HG02870 (cell line): ENCODE measurements around the gene SAMD9L.
"Not testable (repeated sequence)": the region's sequence is repeated elsewhere in the genome, so short reads cannot be mapped to it uniquely, and the experiment has no call there.

Experiments
- ATAC-seq: cut with Tn5 transposase; IDR thresholded peaks from one replicate; pipeline ENCODE4 v1.9.1; 2021; ENCODE audit warnings: mild to moderate bottlenecking, moderate library complexity; ENCODE audit not compliant: unreplicated experiment

SAMD9L gene

DNA sequence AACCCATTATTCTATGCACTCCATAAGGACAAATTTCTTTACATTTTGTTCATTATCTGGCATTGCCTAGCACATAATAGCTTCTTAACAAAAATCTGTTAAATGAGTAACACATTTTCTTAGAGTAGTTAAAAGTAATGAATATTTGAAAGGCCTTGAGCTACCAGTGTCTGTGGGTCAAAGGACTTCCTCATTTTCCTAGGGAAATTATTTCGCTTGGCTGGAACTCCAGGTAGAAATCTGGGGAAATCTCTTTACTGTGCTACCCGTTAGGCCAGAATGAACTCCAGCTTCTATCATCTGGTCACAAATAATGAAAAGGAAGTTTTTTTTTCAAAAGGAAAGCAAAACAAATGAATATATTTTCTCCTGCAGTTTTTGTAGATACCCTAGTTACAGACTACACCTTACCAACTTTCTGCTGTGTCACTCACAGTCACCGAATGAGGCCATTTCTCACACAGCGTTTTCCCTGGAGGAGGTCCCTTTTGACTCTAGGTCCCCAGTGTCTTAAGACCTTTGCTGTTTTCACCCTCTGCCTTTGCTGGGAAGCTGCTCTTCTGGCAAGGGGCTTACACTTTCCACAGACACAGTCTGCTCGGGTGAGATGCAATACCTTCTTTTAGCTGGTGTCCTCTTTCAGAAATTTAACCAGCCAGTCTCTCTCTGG is 1.6 kb downstream of the SAMD9L start:
- ATAC-seq: peak; percentile 26

DNA sequence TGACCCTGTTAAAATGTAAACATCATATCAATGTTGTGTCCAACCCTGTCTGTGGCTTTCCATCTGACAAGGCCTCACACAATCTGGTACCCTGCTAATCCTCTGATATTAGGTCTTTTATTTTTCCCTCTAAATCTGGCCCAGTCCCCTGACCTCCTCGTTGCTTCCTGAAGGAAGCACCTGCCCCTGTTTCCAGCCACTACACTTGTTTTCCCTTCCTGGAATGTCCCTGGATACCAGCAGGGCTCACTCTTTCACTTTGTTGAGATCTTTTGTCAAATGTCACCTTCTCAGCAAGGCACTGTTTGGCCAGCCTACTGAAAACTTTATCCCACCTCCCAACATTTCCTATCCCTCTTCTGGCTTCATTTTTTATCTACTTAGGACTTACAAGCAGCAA is 2.1 kb downstream of the SAMD9L start:
- no peak for ATAC-seq

DNA sequence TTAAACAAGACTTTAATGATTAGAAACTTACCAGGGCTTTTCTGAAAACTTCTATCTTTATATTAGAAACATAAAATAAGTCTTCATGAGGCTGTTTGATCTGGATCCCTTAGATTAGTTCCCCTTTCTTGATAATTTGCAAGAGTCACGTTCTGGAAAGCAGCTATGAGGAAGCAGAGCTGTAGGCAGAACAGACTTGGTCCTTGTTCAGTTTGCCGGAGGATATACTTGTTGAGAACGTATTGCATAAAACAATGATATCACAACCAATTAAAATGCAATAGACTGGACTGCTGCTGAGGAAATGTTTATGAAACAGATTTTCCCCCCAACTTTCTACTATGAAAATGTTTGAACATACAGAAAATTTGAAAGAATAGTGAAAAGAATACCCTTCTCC is 2.8 kb downstream of the SAMD9L start:
- ATAC-seq: no peak

DNA sequence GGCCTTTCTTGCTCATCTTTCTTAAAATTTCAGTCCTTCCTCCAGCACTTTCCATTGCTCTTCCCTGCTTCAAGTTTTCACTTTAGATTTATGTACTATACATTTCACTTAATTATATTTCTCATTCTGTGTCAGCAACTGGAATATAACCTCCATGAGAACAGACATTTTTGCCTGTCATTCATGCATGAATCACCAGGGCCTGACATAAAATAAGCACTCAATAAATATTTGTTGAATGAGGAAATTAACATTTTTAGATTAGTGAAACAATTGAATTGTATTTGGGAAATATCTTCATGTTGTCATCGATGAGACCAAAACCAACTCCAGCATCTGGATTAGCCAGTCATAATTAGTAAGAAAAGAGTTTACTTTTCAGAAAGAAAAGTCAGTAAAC is 6.1 kb downstream of the SAMD9L start:
- ATAC-seq: no peak

DNA sequence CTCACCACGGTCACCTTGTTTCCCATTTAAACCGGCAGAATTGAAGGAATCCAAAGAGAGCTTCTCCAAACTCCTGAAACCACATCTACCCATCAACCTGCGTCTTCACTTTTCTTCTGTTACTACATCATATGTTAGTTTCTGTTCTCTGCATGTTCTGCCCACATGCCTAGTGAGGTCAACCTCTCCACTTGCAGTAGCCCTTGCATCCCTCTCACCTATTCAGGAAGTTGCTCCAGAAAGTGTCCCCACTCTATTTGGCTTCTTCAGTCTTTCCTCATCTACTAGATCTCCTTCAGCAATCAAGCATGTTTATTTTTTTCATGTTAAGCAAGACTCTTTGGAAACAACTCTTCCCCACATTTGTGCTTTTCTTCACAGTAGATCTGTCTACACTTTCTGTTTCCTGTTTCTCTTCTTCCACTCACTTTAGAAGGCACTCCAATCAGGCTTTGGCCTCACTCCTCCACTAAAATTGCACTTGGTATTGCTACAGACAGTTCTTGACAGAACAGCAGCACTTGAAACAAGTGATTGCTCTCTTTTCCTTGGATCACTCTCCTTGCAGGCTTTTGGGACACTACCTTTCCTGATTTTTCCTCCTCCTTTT is 7.5 kb downstream of the SAMD9L start:
- ATAC-seq: no peak

DNA sequence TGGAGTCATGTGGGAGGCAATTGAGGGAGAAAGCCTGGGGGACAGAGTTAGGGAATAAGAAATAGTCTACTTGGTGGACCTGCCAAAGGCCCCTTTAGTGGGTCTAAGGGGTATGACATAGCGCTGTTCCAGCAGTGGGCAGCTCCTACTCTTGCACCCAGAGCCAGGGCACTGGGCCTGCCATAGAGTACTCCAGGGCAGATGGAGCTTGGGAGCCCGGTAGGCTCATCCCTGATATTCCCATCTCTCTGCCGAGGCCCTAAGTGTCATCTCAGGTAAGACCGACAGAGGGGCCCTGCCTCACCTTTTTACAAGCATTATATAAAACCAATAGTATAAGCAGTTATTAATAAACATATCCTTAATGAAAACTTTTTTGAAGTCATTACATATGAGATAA is 9.6 kb downstream of the SAMD9L start:
- ATAC-seq: no peak

DNA sequence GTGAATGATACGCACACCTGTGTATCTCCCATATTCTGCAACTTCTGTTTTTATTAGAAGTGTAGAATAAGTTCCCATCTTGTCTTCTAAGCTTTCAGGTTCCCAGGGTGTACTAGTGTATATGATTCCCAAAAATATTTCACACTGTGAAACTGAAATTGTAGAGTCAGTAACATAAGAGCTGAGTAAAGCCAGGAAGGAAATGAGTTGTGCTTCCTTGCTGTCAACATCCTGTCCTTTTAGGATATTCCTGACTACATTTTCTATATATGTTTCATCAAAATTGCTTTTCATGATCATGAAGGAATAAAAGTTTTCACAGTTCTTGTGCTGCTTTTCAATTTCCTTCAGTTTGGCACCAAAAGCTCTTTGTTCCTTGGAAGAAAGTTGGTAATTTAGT is 15.2 kb downstream of the SAMD9L start:
- no peak for ATAC-seq

DNA sequence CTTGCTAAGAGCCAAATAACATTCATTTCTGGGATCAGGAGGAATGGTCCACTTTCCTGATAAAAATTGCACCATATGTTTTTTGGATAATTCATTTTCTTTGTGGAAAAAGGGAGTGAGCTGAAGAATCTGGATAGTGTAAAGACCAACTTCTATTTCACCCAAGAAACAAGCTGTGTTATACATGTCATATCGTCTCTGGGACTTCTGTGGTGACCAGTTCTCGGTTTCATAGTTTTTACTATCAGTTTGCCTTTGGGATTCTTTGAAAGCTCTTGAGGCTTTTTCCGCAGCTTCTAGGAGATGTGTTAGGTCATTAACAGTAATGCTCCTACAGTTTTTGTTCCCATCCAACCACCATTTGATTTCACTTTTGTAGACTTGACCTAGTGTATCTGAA is 16.0 kb downstream of the SAMD9L start:
- no peak for ATAC-seq

DNA sequence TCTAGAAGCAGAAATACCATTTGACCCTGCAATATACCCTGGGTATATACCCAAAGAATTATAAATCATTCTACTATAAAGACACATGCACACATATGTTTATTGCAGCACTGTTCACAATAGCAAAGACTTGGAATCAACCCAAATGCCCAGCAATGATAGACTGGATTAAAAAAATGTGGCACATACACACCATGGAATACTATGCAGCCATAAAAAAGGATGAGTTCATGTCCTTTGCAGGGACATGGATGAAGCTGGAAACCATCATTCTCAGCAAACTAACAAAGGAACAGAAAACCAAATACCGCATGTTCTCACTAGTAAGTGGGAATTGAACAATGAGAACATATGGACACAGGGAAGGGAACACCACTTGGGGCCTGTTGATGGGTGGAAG is 21.2 kb downstream of the SAMD9L start:
- ATAC-seq: not testable (repeated sequence)

DNA sequence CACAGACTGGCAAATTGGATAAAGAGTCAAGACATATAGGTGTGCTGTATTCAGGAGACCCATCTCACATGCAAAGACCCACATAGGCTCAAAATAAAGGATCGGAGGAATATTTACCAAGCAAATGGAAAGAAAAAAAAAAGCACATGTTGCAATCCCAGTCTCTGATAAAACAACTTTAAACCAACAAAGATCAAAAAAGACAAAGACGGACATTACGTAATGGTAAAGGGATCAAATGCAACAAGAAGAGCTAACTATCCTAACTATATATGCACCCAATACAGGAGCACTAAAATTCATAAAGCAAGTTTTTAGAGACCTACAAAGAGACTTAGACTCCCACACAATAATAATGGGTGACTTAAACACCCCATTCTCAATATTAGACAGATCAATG is 24.7 kb downstream of the SAMD9L start:
- not testable (repeated sequence) for ATAC-seq

DNA sequence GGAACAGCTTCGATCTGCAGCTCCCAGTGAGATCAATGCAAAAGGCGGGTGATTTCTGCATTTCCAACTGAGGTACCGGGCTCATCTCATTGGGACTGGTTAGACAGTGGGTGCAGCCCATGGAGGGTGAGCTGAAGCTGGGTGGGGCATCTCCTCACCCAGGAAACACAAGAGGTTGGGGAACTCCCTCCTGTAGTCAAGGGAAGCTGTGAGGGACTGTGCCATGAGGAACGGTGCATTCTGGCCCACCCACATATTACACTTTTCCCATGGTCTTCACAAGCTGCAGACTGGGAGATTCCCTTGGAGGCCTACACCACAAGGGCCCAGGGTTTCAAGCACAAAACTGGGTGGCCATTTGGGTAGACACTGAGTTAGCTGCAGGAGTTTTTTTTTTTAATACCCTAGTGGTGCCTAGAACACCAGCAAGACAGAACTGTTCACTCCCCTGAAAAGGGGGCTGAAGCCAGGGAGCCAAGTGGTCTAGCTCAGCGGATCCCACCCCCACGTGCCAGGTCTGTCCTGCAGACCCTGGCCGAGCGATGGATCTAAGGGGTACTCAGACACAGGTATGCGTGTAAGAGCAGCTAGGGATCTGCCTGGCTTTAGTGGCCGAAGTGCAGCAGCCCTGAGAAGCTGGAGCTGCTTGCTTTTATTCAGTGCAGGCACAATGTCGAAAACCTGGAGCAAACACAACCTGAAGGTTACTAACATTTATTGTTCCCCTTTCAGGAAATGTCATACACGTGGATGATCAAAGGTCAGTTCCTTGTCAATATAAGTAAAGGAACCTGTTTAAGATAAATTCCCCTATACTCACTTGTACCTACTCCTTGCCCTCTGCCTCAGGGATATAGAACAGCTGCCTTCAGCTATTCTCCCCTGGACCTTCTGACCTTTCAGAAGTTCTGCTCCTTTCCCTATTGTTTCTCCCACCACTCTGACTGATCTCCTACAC is 27.3 kb downstream of the SAMD9L start:
- no peak for ATAC-seq

DNA sequence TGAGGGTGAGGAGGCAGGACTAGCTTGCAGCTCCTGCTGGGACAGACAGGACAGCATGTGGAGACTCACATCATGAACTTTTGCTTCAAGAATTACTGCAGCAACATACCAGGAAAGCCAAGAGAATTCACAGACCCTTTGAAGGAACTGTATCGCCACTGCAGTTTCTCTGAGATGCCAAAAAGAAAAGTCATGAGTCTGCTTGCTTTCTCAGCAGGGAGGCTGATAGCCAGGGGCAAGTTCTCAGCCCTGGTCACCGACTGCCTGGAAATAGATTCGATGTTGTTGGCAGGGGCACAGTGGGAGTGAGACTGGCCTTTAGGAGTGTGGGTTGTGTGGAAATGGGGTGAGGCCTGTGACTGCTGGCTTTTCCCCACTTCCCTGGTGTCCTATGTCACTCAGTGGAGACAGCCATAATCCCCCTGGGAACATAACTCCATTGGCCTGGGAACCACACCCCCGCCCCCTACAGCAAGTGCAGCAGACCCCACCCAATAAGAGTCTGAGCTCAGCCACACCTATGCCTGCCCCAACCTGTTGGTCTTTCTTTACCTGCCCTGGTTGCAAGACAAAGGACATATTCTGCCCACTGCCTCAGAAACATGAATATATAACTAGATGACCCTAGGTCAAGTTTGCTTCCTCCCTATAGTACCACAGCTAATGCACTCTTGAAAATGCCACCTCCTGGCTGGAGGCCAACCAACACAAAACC is 28.8 kb downstream of the SAMD9L start:
- ATAC-seq: no peak

DNA sequence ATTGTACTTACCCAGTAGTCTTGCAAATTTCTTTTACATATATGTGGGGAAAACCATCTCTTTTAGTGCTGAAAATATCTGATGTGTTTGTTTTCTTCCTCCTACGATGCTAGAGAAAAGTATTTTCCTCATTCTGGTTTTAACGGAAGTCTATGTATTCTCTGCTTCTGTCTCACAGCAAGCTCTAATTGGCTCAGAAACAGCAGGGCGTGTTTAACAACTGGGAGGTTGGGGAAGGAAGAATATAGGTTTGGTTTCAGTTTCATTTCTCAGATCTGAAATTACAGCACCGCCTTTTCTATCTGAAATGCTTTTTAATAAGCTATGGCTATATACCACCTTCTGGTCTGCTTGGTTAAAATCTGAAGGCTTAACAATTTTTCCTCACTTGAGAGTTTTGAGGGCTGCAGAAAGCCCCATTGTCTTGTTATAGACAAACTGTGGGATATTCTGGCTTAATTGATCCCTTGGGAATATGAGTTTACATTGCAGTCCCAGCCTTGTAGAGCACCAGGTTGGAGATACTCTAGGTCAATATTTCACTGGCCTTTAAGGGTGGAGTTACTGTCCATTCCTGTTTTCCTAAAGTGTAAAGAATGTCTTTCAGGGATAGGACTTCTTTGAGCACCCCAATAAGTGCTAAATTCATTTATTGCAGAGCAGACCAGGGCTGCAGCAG is 30.2 kb downstream of the SAMD9L start, which contains the start of gene SAMD9:
Gene SAMD9 (minus strand): TSS at position 128 of the 679 bp plus-strand sequence. CDS start 11,882 bp downstream, outside the sequence.
- peak; percentile 100 for ATAC-seq

DNA sequence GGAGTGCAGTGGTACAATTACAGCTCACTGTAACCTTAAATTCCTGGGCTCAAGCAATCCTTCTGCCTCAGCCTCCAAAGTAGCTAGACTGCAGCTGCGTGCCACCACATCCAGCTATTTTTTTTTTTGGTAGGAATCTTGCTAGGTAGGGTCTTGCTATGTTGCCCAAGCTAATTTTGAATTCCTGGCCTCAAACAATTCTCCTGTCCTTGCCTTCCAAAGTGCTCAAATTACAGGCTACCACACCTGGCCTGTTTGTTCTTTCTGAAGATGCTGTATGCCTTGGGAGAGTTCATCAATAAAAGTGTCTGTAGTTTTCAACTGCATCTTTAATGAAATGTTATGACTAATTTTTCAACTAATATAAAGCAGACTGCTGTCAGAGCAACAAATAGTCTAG is 30.9 kb downstream of the SAMD9L start:
- no peak for ATAC-seq

DNA sequence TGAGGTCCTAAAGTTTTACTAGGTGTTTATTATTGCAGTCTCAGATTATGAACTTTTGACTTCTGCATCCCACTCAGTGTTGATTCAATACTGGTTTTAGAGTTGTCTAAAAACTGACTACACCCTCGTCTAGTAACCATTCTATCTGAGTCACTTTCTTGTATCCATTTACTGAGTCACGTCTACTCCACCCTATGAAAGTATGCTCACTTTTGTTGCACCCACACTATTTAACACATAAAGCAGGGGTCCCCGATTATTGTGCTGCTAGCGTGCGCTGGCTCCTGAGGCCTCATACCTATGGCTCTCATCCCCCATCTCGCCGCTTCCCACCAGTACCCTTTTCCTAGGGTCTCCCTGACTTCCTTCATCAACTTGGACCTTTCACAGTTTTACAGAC is 32.4 kb downstream of the SAMD9L start:
- ATAC-seq: no peak

DNA sequence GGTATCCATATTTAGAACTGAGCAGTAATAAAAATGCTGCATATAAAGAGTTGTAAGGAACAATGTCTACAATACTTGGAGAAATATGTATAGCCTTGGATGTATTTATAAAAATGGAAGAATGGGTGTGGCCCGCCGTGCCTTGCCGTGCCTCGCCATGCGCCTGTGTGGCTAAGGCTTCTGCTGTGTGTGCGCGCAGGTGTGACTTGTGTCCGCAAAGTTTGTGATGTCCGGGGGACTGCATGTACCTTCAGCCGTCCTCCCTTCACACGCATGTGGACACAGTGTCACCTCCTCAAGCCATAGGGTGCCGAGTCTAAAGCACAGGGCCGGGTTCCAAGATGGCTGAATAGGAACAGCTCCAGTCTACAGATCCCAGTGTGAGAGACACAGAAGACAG is 40.2 kb downstream of the SAMD9L start:
- ATAC-seq: no peak

DNA sequence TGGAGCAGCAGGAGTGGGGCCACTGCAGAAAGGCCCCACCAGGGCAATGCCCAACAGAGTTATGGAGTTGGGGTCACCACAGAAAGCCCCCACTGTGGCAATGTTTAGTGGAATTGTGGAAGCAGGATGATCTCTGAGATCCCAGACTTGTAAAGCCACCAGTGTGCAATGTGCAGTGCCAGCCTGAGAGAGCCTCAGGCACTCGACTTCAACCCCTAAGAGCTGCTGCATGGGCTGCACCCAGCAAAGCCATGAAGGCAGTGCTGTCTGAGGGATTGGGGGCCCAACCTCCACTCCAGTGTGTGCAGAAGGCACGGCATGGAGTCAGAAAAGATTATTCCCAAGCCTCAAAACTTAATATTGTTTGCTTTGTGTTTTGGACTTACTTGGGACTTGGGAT is 50.8 kb downstream of the SAMD9L start:
- no peak for ATAC-seq

DNA sequence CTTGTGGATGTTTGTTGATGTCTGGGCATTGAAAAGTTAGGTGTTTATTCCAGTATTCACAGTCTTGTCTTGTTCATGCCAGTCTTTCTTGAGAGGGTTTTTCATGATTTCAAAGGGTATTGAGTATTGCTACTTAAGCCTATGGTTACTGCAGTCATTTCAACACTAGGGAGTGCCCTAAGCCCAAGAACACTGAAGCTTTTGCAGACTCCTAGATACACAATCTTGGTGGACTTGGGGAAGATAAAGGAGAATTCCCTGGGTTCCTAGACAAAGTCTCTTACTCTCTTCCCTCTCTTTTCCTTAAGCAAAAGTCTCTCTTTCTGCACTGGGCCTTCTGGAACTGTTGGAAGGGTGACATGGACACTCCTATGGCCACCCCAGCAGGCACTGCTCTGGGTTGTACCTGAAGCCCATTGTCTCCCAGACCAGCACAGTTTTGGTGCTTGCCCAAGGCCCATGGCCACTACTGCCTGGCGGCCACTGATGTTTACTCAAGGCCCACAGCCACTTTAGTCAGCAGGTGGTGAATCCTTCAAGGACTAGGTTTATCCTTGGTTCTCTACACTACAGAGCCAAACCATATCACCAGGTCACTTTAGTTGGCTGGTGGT is 55.3 kb downstream of the SAMD9L start:
- ATAC-seq: peak; percentile 67
